GM12878 (cell line): ENCODE measurements around the gene CDK5R1.

Source experiments
- BHLHE40 ChIP-seq, 2 experiments: fragments of 450-650 bp in 1 of 2; IDR thresholded peaks; 2 replicates each; pipeline ENCODE4 v1.6.1; 2011 to 2017; ENCODE audit warnings: low read depth in 2 of 2, borderline replicate concordance in 1 of 2, improper control_type of control experiment in 1 of 2, low read length in 1 of 2, mild to moderate bottlenecking in 1 of 2
- CTCF ChIP-seq, 3 experiments: IDR thresholded peaks in 2 of 3; conservative IDR thresholded peaks in 1 of 3; 2 replicates each; pipeline ENCODE4 v1.5.1; 2011; ENCODE audit warnings: low read depth in 3 of 3, low read length in 3 of 3, mild to moderate bottlenecking in 3 of 3, control low read depth in 2 of 3, moderate library complexity in 2 of 3, inconsistent platforms in 1 of 3, mixed read lengths in 1 of 3; ENCODE audit not compliant: control insufficient read depth in 2 of 3, insufficient read depth in 1 of 3; ENCODE audit errors: extremely low read depth in 1 of 3
- E2F8 ChIP-seq: fragments of 450-650 bp; IDR thresholded peaks from 2 replicates; pipeline ENCODE4 v1.6.1; 2018; ENCODE audit warnings: mild to moderate bottlenecking, low read depth, moderate library complexity; ENCODE audit not compliant: partially characterized antibody
- EZH2 ChIP-seq: IDR thresholded peaks from 2 replicates; pipeline ENCODE4 v1.6.1; 2012; ENCODE audit warnings: low read depth, mild to moderate bottlenecking, control low read depth, inconsistent platforms, low read length, borderline replicate concordance; ENCODE audit not compliant: control insufficient read depth
- POLR2A ChIP-seq: IDR thresholded peaks from 2 replicates; pipeline ENCODE4 v1.6.1; 2011; ENCODE audit warnings: low read depth, mild to moderate bottlenecking, low read length
- SMAD1 ChIP-seq: fragments of 450-650 bp; IDR thresholded peaks from 2 replicates; pipeline ENCODE4 v1.6.1; 2018; ENCODE audit warnings: mild to moderate bottlenecking, low read depth; ENCODE audit not compliant: partially characterized antibody
- ZNF384 ChIP-seq: IDR thresholded peaks from 2 replicates; pipeline ENCODE4 v1.6.1; 2012; ENCODE audit warnings: low read depth, mild to moderate bottlenecking, low read length, improper control_type of control experiment, borderline replicate concordance
- ZNF622 ChIP-seq: fragments of 450-650 bp; IDR thresholded peaks from 2 replicates; pipeline ENCODE4 v1.6.1; 2017; ENCODE audit warnings: mild to moderate bottlenecking, inconsistent platforms

GRCh38 chr17:32484628-32485027 lies 2.2 kb upstream of the CDK5R1 start:
- TF ChIP-seq POLR2A = no peak
- TF ChIP-seq BHLHE40 (IDR thresholded peaks at IDR 0.05; ENCODE audit: borderline replicate concordance in 1 of 2, low read depth in 2 of 2, low read length in 1 of 2) = no peak
- no peak for TF ChIP-seq SMAD1
- TF ChIP-seq ZNF622 = no peak
- TF ChIP-seq ZNF384 = no peak
- no peak for TF ChIP-seq EZH2
- TF ChIP-seq CTCF (IDR thresholded peaks at IDR 0.05 in 2 of 3, conservative IDR thresholded peaks at IDR 0.05 in 1 of 3; ENCODE audit: control insufficient read depth in 2 of 3, extremely low read depth in 1 of 3, insufficient read depth in 1 of 3, low read depth in 3 of 3, low read length in 3 of 3) = no peak
- no peak for TF ChIP-seq E2F8
